ENCODE data around the gene CLCF1.

- TF ChIP-seq POLR2A (IDR thresholded peaks at IDR 0.05) (no peak), CTCF (IDR thresholded peaks at IDR 0.05) (no peak)
These were observed 5.6 kb downstream of the CLCF1 start for GRCh38 chr11:67367761-67368227.

Measured in transverse colon (tissue), 3 donors.